Heart right ventricle (tissue), 16 donors: ENCODE measurements around the gene C9orf85. TPM values are rescaled to one million over a fixed set of nuclear protein-coding genes. Genes with fewer than 3 reads are reported as not detected.

Experiments used
- ATAC-seq, 8 donors: fragments of 200-7000 bp; cut with Tn5 transposase; one replicate each; pipeline ENCODE4 v1.9.1; 2020; ENCODE audit warnings: mild to moderate bottlenecking in 8 of 8, moderate library complexity in 8 of 8, moderate number of reproducible peaks in 1 of 8
- DNase-seq, 2 donors: peaks; one replicate each; pipeline ENCODE4 v3.0.0-alpha.2; 2020
- H3K27ac ChIP-seq, 10 donors: fragments of 200-600 bp; sonication (generic) in 2 of 10; one replicate each; pipeline versions ENCODE4 v1.5.0 to v1.8.0; 2020 to 2022; ENCODE audit warnings: mild to moderate bottlenecking in 3 of 10
- H3K27me3 ChIP-seq, 7 donors: fragments of 200-600 bp; one replicate each; pipeline ENCODE4 v1.8.0; 2021 to 2022; ENCODE audit warnings: mild to moderate bottlenecking in 2 of 7
- H3K36me3 ChIP-seq, 9 donors: fragments of 200-600 bp; sonication (generic) in 1 of 9; one replicate each; pipeline versions ENCODE4 v1.5.0 to v1.8.0; 2020 to 2022; ENCODE audit warnings: mild to moderate bottlenecking in 2 of 9
- H3K4me1 ChIP-seq, 9 donors: fragments of 200-600 bp; sonication (generic) in 1 of 9; one replicate each; pipeline versions ENCODE4 v1.5.0 to v1.8.0; 2020 to 2022; ENCODE audit warnings: mild to moderate bottlenecking in 4 of 9
- H3K4me3 ChIP-seq, 10 donors: fragments of 200-600 bp; sonication (generic) in 2 of 10; one replicate each; pipeline versions ENCODE4 v1.5.0 to v1.8.0; 2020 to 2022; ENCODE audit warnings: mild to moderate bottlenecking in 7 of 10, moderate library complexity in 2 of 10
- H3K9me3 ChIP-seq, 11 donors: fragments of 200-600 bp in 10 of 11; sonication (generic) in 2 of 11; one replicate each; pipeline versions ENCODE4 v1.5.0 to v1.8.0; 2013 to 2022; ENCODE audit warnings: mild to moderate bottlenecking in 2 of 11, control low read depth in 1 of 11, moderate library complexity in 1 of 11
- CTCF ChIP-seq, 9 donors: fragments of 200-600 bp; sonication (generic) in 2 of 9; IDR thresholded peaks; one replicate each; pipeline versions ENCODE4 v1.5.0 to v1.8.0; 2021 to 2022; ENCODE audit warnings: antibody characterized with exemption in 9 of 9, mild to moderate bottlenecking in 5 of 9, moderate library complexity in 1 of 9
- WGBS, 2 donors: extraction: QIAGEN DNeasy Blood & Tissue Kit; methylation state at CpG; one replicate each; pipeline ENCODE4 v1.1.7; 2013; ENCODE audit warnings: inconsistent platforms in 1 of 2; 5-methylcytosine and 5-hydroxymethylcytosine counted together
- intact Hi-C, 10 donors: fragments of 100-400 bp; cut with DNase I; formaldehyde crosslinking; loops; one replicate each; pipeline versions ENCODE4 v1.11.1 to v1.14.2; 2022
- polyA plus RNA-seq, 2 donors: library from polyadenylated mRNA; stranded (reverse); fragments of 200-250 nt; gene quantifications; one replicate each; pipeline ENCODE4 v1.2.3, GENCODE V29; 2013
- total RNA-seq, 10 donors: library from RNA; stranded (reverse); fragmentation: NEBNext Ultra II Directional in 3 of 10; extraction: Animal tissue kit (Norgen Biotek cat#: 25700) in 3 of 10; gene quantifications; one replicate each; pipeline versions ENCODE4 v1.2.1 to v1.2.4, GENCODE V29; 2021 to 2023
- donor health status: Arrhythmogenic right ventricular cardiomyopathy.
- donor health status: ischemic (EF 13 %, LVEDD 7.1; RV severe dilation, severe dysfunction).
- donor health status: healthy with polysubstance abuse.
- donor health status: DM: no; HTN: yes; CAD: no.
- donor health status: DM: no; HTN: no; CAD: no.
- donor health status: ischemic (EF 25% LVEDD 6.9; RV normal size, moderate dysfunction).
- donor health status: ischemic (EF 25% LVEDD 5.7; RV mildly dilated, moderate dysfunction).
- donor health status: healthy.
- donor health status: DM: yes; HTN: yes; CAD: no.
- donor health status: Ischemic cardiomyopathy.
- donor health status: ischemic (EF 35%, LVEDD 5.7; RV mildly dilated, moderate dysfunction).
- donor health status: nonischemic (EF 11% LVEDD 7.7; RV severe dilation, severe dysfunction).
- donor health status: DM: yes; HTN: yes; CAD: no.
- donor health status: PGD.
- donor health status: ischemic (EF 29% LVEDD 5.4; RV normal size, mild dysfunction).
- donor health status: nonischemic (EF 23%, LVEDD 6.1; RV moderate dilation, normal function).

The C9orf85 gene
- total and polyA plus RNA-seq, 12 donors: 3.8 to 8.5 (median 6.1) TPM

DNA sequence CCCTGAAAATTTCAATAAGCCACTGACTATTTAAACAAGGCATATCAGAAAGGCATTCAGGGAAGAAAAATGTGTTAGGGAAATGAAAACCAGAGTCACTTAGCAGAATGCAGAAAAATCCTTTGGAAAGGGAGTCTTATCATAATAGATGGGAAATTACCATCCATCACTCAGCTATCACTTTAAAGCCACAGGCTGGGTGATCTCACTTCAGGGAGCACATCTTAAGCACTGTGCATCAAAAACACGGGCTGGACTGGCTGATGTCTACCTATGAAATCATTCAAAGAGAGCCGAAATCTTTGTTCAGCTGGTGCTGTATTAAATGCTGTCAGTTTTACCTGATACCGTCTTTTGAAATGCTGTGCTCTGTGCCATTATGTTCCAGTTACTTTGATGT, 75.5 kb downstream of the C9orf85 start:
- Histone ChIP-seq H3K4me1 (peaks cover 0 to 8% (median 0%) of the 10 kb centered on the region in 9 donors), H3K9me3 (no peaks in the 10 kb centered on the region), H3K27me3 (no peaks in the 10 kb centered on the region), H3K36me3 (peaks cover 0 to 6% (median 0%) of the 10 kb centered on the region in 9 donors), H3K27ac (no peak overlapping the region), H3K4me3 (no peak overlapping the region)
- no peak for TF ChIP-seq CTCF (IDR thresholded peaks at IDR 0.05)
- DNase-seq: no peak
- no peak for ATAC-seq
- intact Hi-C loops: loop anchor here in 1 of 10 donors (10.0 kb wide), 1 partner anchor 72 kb away; the partner anchor contains the start of genes ABHD17B and C9orf85
- 78 to 84% methylated on average over 3 of the region's 3 CpGs for WGBS, 2 donors

GRCh38 chr9:71987471-71988371, 76.3 kb downstream of the C9orf85 start:
- no peak overlapping the region for H3K27ac ChIP-seq
- no peaks in the 10 kb centered on the region for H3K27me3 ChIP-seq
- H3K4me1 ChIP-seq: peaks cover 0 to 8% (median 0%) of the 10 kb centered on the region in 9 donors
- peaks cover 0 to 6% (median 0%) of the 10 kb centered on the region in 9 donors for H3K36me3 ChIP-seq
- H3K4me3 ChIP-seq: no peak overlapping the region
- intact Hi-C loops: loop anchor here in 1 of 10 donors (10.0 kb wide), 1 partner anchor 73 kb away; the partner anchor contains the start of genes ABHD17B and C9orf85
- DNase-seq: no peak
- TF ChIP-seq CTCF (IDR thresholded peaks at IDR 0.05): no peak
- 67 to 69% methylated on average over 11 of the region's 11 CpGs for WGBS, 2 donors
- ATAC-seq: no peak
- no peaks in the 10 kb centered on the region for H3K9me3 ChIP-seq

DNA sequence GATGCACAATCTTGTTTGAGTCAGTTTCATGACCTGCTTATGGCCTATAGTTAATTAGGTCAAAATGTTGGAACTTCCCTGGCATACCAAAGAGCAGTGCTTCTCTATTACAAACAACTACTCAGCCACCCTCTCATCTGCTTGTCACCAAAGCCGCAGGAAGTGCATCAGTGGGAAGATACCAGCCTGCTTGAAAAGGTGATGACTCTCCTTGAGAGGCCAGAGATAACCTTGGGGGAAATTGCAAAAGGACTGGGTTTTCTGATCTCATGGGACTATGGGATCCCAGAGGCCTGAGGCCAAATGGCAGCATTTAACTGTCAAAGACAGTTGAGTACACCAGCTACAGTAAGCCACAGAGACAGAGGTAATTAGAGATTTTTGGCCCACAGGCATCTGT, 79.0 kb downstream of the C9orf85 start:
- intact Hi-C loops: no loop called here
- DNase-seq (no peak), ATAC-seq (peak in 5 of 8 donors; percentile 29 to 85 (median 42))
- Histone ChIP-seq H3K9me3 (no peaks in the 10 kb centered on the region), H3K4me1 (peaks cover 0 to 8% (median 0%) of the 10 kb centered on the region in 9 donors), H3K4me3 (no peak overlapping the region), H3K27me3 (no peaks in the 10 kb centered on the region), H3K27ac (no peak overlapping the region), H3K36me3 (no peaks in the 10 kb centered on the region)
- no peak for TF ChIP-seq CTCF (IDR thresholded peaks at IDR 0.05)
- 36 to 60% methylated on average over 1 of the region's 1 CpG for WGBS, 2 donors

GRCh38 chr9:72005451-72005850, 94.0 kb downstream of the C9orf85 start:
- no peak for ATAC-seq
- no peaks in the 10 kb centered on the region for H3K27me3 ChIP-seq
- intact Hi-C loops: no loop called here
- no peak for TF ChIP-seq CTCF (IDR thresholded peaks at IDR 0.05)
- no peaks in the 10 kb centered on the region for H3K36me3 ChIP-seq
- peaks cover 0 to 3% (median 0%) of the 10 kb centered on the region in 11 donors for H3K9me3 ChIP-seq
- H3K4me3 ChIP-seq: no peak overlapping the region
- no peak overlapping the region for H3K27ac ChIP-seq
- no peaks in the 10 kb centered on the region for H3K4me1 ChIP-seq
- no peak for DNase-seq
